ENCODE measurements around the gene TMEM123.

TMEM123 gene

GRCh38 chr11:102452461-102453301 is at the start of gene TMEM123:
TMEM123 (minus strand) TSS chr11:102452765; CDS start chr11:102452623, 142 bp downstream.
- DNase-seq: peak; percentile 91

- no peak for DNase-seq
These were observed 48.3 kb upstream of the TMEM123 start for GRCh38 chr11:102500829-102501228.

- DNase-seq: no peak
These were observed 47.4 kb upstream of the TMEM123 start for GRCh38 chr11:102499931-102500330.

- no peak for DNase-seq
These were observed 46.6 kb upstream of the TMEM123 start for GRCh38 chr11:102499151-102499550.

GRCh38 chr11:102497061-102497460 is 44.5 kb upstream of the TMEM123 start:
- no peak for DNase-seq

- DNase-seq: peak; percentile 88
These were observed 42.8 kb upstream of the TMEM123 start for GRCh38 chr11:102495161-102496042.

- no peak for DNase-seq
These were observed 41.7 kb upstream of the TMEM123 start for GRCh38 chr11:102494216-102494615.

GRCh38 chr11:102493524-102493923 is 41.0 kb upstream of the TMEM123 start:
- no peak for DNase-seq

GRCh38 chr11:102491969-102492368 is 39.4 kb upstream of the TMEM123 start:
- DNase-seq: no peak

- DNase-seq: no peak
These were observed 36.9 kb upstream of the TMEM123 start for GRCh38 chr11:102489186-102490145.

- DNase-seq: no peak
These were observed 35.6 kb upstream of the TMEM123 start for GRCh38 chr11:102488208-102488607.

GRCh38 chr11:102487214-102487613 is 34.6 kb upstream of the TMEM123 start:
- DNase-seq: no peak

GRCh38 chr11:102486584-102486983 is 34.0 kb upstream of the TMEM123 start:
- DNase-seq: no peak

- DNase-seq: no peak
These were observed 32.6 kb upstream of the TMEM123 start for GRCh38 chr11:102485095-102485722.

- DNase-seq: no peak
These were observed 29.9 kb upstream of the TMEM123 start for GRCh38 chr11:102482433-102482832.

- DNase-seq: no peak
These were observed 27.2 kb upstream of the TMEM123 start for GRCh38 chr11:102479733-102480132.

- DNase-seq: no peak
These were observed 26.2 kb upstream of the TMEM123 start for GRCh38 chr11:102478673-102479299.

- no peak for DNase-seq
These were observed 24.2 kb upstream of the TMEM123 start for GRCh38 chr11:102476812-102477211.

GRCh38 chr11:102476069-102476468 is 23.5 kb upstream of the TMEM123 start:
- no peak for DNase-seq

- DNase-seq: no peak
These were observed 21.0 kb upstream of the TMEM123 start for GRCh38 chr11:102473543-102473942.

- DNase-seq: no peak
These were observed 19.6 kb upstream of the TMEM123 start for GRCh38 chr11:102472127-102472526.

- DNase-seq: no peak
These were observed 18.9 kb upstream of the TMEM123 start for GRCh38 chr11:102471474-102471873.

Measured in KG1 (cell line).